Measurements from ENCODE around the gene FGF21. TPM values are rescaled to one million over a fixed set of nuclear protein-coding genes. Genes with fewer than 3 reads are reported as not detected.
"Not testable (repeated sequence)": the region's sequence is repeated elsewhere in the genome, so short reads cannot be mapped to it uniquely, and the experiment has no call there.

Gene FGF21
- total RNA-seq, 6 experiments from 2014 or later = not detected

DNA sequence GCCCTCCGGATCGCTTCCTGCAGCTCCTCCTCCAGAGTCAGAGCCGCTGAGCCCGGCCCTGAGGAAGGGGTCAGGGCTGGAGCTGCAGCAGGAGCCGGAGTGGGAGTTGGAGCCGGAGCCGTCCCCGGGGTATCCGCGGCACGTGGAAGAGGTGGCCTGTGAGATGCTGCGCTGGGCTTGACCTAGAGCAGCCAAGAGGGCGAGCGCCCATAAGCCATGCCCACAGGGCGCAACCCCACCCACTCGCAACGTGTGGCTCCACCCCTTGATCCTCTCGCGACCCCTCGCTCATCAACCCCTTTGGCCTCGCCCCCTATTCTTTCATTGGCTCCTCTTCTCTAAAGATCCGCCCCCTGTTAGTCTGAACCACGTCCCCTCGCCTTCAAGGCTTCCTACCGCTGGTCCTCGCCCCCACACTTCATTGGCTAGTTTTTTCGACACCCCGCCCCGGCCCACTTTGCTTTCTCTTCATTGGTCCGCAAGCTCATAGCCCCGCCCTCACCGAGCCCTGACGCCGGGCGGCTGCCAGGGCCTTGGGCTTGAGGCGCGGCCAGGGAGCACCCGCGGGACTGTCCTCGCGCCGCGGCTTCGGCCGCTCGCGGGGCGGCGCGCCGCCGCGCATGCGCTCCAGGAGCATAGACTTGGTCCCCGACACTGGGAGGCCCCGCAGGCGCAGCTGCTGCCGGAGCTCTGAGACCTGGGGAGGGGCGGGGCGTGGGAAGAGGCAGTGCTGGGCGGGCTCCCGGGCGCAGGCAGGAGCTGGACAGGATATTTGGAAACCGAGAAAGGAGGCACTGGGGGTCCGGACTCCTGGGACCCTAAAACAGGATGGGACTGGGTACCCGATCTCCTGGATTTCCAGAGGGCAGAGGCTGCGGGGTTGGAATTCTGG, 41.2 kb upstream of the FGF21 start:
- H3K27ac Mint-ChIP-seq = peak overlapping the region; percentile 83
- peak overlapping the region; percentile 88 for H3K4me3 Mint-ChIP-seq
- no peaks in the 10 kb centered on the region; the same call in 1 of the 2 replicates for H3K9me3 Mint-ChIP-seq
- peak; percentile 99 for DNase-seq
- H3K4me1 Mint-ChIP-seq (ENCODE audit: low read depth) = peaks cover 42% of the 10 kb centered on the region
- H3K36me3 Mint-ChIP-seq (ENCODE audit: low read depth) = no peaks in the 10 kb centered on the region; the same call in 1 of the 2 replicates
- TF ChIP-seq, protein P1, sequence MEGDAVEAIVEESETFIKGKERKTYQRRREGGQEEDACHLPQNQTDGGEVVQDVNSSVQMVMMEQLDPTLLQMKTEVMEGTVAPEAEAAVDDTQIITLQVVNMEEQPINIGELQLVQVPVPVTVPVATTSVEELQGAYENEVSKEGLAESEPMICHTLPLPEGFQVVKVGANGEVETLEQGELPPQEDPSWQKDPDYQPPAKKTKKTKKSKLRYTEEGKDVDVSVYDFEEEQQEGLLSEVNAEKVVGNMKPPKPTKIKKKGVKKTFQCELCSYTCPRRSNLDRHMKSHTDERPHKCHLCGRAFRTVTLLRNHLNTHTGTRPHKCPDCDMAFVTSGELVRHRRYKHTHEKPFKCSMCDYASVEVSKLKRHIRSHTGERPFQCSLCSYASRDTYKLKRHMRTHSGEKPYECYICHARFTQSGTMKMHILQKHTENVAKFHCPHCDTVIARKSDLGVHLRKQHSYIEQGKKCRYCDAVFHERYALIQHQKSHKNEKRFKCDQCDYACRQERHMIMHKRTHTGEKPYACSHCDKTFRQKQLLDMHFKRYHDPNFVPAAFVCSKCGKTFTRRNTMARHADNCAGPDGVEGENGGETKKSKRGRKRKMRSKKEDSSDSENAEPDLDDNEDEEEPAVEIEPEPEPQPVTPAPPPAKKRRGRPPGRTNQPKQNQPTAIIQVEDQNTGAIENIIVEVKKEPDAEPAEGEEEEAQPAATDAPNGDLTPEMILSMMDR (IDR thresholded peaks at IDR 0.05) = no peak
- no peaks in the 10 kb centered on the region; the same call in none of the 2 replicates for H3K27me3 Mint-ChIP-seq (ENCODE audit: insufficient read depth)

DNA sequence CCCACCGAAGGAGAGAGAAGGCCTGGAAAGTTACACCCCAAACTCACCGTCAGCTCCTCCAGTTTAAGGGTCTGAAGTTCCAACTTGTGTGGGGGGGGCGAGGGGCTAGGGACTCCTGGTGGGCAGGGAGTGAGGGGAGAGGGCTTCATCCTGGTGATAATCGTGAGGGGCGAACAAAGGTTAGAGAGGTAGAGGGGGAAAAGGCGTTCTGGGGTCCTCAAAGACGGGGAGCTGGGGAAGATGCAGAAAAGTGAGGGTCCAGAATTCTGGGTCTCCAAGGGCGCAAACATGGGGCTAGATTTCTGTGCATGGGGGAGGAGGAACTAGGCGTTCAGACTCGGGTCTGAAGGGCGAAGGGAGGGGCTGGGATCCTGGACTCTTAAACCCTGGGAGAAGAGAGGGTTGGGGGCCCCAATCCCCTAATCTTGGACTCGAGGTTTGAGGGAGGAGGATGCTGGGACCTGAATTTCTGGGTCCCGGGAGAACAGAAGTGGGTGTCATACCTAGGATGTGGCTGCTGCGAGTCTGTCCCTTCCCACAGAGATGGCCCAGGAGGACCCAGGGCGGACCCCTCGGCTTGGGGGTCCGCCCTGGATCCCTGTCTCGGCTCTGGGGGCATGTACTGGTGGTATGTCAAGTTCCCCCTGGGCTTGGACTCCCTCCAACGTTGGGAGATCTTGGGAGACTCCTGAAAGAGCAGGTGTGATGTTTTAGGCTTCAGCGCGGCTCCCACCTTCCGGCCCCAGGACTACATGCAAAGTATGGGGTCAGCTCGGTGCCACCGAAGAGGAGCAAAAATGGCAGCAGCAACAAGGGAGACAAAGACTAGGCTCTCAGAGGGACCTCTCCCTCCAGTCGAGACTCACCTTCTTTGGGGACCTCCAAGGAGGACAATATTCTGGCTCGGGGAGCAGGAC, 40.3 kb upstream of the FGF21 start:
- peaks cover 42% of the 10 kb centered on the region for H3K4me1 Mint-ChIP-seq (ENCODE audit: low read depth)
- DNase-seq = no peak
- no peaks in the 10 kb centered on the region; the same call in 1 of the 2 replicates for H3K9me3 Mint-ChIP-seq
- H3K36me3 Mint-ChIP-seq (ENCODE audit: low read depth) = no peaks in the 10 kb centered on the region; the same call in 1 of the 2 replicates
- no peaks in the 10 kb centered on the region; the same call in none of the 2 replicates for H3K27me3 Mint-ChIP-seq (ENCODE audit: insufficient read depth)
- H3K4me3 Mint-ChIP-seq = peak overlapping the region; percentile 82
- H3K27ac Mint-ChIP-seq = peak overlapping the region; percentile 83
- TF ChIP-seq, protein P1 (IDR thresholded peaks at IDR 0.05) = no peak

DNA sequence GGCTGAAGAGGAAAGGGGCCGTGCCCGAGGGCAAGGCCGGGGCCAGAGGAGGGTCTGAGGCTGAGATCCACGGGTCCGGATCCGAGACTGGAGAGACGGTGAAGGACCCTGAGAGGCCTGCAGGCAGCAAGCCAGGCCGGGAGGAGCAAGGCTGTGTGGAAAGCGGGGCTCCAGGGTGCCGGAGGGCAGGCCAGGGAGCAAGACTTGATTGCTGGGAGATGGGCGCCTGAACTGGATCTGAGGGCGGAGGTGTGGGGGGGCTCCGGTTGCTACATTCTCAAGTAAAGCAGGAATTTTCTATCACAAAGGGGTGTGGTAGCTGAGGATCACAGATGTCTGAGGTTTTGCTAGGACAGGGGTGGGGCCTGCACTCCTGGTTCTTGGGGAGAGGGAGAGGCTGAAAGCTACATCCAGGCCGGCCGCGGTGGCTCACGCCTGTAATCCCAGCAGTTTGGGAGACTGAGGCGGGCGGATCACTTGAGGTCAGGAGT, 39.6 kb upstream of the FGF21 start:
- H3K9me3 Mint-ChIP-seq = no peaks in the 10 kb centered on the region; the same call in 1 of the 2 replicates
- H3K4me3 Mint-ChIP-seq = peak overlapping the region; percentile 82
- peak overlapping the region; percentile 83 for H3K27ac Mint-ChIP-seq
- no peaks in the 10 kb centered on the region; the same call in none of the 2 replicates for H3K27me3 Mint-ChIP-seq (ENCODE audit: insufficient read depth)
- TF ChIP-seq, protein P1 (IDR thresholded peaks at IDR 0.05) = no peak
- no peak for DNase-seq
- no peaks in the 10 kb centered on the region; the same call in 1 of the 2 replicates for H3K36me3 Mint-ChIP-seq (ENCODE audit: low read depth)
- H3K4me1 Mint-ChIP-seq (ENCODE audit: low read depth) = peaks cover 48% of the 10 kb centered on the region

DNA sequence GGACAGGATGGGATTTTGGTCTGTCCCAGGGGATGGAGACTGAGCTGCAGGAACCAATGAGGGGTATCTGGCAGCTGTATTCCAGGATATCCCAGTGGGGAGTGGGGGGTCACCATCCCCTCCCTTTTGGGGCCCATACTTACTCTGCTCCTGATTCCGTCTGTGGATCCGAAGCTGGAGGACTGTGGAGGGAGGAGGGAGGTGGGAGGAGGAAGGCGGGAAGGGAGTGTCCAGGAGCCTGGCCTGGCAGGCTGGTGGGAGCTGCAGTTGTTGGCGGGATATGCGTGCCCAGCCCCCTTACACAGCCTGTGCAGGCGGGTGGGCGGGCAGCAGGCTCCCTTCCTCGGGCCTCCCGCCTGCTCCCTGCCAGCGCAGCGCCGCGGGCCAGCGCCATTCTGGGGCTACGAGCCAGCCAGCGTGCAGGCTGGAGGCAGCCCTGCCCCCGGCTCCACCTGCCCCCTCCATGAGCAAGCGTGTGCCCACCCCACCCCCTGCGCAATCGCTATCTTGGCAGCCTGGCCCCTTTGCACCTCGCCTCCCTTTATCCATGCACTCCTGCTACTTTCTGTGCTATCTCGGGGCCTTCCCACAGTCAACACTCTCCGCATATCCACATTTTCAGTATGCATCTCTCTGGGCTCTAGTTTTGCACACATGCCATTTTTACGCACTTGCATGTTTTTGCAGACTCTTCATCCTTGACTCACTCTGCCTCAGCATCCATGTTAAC, 38.6 kb upstream of the FGF21 start:
- no peaks in the 10 kb centered on the region for H3K36me3 Mint-ChIP-seq (ENCODE audit: low read depth)
- H3K4me3 Mint-ChIP-seq = peak overlapping the region; percentile 82
- H3K27ac Mint-ChIP-seq = peak overlapping the region; percentile 83
- TF ChIP-seq, protein P1 (IDR thresholded peaks at IDR 0.05) = no peak
- no peaks in the 10 kb centered on the region for H3K9me3 Mint-ChIP-seq
- peaks cover 48% of the 10 kb centered on the region for H3K4me1 Mint-ChIP-seq (ENCODE audit: low read depth)
- DNase-seq = peak; percentile 38
- no peaks in the 10 kb centered on the region; the same call in none of the 2 replicates for H3K27me3 Mint-ChIP-seq (ENCODE audit: insufficient read depth)

DNA sequence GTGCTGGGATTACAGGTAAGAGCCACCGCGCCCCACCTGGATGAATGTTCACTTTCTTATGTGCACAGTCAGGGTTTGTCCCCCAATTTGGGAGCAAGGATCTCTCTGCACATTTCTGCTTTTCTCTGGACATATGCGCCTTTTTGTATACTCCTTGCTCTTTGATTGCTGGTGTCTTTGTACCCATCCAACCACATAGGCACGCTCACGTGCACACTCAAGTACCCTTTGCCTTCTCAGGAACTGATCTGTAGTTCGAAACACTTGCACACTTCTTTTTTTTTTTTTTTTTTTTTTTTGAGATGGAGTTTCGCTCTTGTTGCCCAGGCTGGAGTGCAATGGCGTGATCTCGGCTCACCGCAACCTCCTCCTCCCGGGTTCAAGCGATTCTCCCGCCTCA, 37.2 kb upstream of the FGF21 start:
- H3K36me3 Mint-ChIP-seq (ENCODE audit: low read depth); H3K9me3 Mint-ChIP-seq; DNase-seq; H3K27ac Mint-ChIP-seq; H3K4me3 Mint-ChIP-seq; H3K27me3 Mint-ChIP-seq (ENCODE audit: insufficient read depth): not testable (repeated sequence)
- peaks cover 44% of the 10 kb centered on the region for H3K4me1 Mint-ChIP-seq (ENCODE audit: low read depth)

Data from HFFc6 (cell line).